Activated naive CD8-positive, alpha-beta T cell treated with anti-CD3 and anti-CD28 coated beads, Interleukin-2, amount 50 U/mL, for 16 hours (primary cell): ENCODE measurements around the gene PHLPP1.
"Not testable (repeated sequence)": the region's sequence is repeated elsewhere in the genome, so short reads cannot be mapped to it uniquely, and the experiment has no call there.

Experiments
- DNase-seq: peaks from one replicate; pipeline ENCODE4 v3.0.0-alpha.2; 2020; ENCODE audit warnings: low read depth, low spot score

PHLPP1 gene

DNA sequence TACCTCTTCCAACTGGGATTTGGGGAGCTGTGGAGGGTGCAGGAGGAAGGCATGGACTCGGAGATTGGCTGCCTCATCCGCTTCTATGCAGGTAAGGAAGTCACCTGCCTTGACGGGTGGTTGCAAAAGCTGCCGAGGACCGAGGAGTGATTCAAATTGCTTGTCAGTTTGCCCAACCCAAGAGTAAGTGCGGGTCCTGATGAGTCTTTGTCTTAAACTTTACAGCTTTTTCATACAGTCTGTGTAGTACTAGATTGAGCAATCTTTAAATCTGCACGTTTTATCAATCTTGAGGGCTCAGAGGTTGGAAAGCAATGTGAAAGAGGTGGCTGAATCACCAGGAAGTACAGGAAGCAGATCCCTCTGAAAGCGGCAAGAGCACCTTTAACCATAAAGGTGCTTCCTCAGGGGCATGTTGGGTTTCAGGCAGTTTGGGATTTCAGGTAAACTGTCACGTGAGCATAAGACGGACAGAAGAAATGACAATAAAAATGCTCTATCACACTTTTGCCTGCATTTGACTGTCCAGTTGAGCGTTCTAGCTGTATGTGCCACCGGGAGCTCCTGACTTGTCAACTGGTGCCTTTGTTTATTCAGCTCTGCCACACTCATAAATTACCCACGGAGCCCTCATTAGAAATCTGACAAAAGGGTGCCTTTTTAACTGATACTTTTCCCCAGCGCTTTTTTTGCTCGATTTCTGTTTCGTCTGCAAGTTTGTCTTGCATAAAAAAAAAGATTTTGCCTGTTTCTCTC is 2.0 kb downstream of the PHLPP1 start:
- DNase-seq, result no peak

DNA sequence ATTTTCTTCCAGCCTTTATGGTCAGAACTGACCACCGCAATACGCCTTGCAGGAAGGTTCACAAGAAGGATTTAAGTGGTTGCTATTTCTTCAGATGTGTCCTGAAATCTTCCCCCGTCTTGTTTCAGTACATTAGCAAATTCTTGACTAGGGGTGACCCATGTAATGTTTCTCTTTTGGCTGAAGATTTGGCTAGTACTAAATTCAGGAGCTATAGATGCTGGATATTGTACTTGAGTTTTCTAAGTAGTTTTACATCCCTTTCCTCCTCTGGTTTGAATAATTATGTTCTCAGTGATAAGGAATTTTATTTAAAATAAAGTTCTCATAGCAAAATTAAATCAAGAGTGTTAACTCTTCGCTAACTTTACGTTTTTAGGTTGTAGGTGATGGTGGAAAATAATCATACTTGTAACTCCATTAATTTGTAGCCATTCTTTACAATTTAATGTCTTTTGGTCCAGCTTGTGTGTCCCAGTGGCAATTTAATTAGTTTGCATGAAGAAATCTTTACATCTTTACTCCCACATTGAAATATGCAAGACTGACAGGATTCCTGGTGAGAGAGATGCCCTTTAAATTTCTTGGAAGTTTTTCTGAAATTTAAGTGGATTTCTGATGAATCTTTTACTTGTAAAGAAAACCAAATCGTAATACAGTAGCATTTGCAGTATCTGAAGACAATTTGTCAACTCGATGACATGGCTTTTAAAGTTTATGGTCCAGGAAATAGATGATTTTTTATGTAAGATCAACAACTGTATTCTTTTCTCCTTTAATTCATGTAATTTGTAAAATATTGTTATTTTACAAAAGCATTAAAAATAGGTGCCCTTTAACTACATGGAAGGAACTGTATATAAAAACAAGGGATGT is 2.8 kb downstream of the PHLPP1 start:
- DNase-seq, result no peak

DNA sequence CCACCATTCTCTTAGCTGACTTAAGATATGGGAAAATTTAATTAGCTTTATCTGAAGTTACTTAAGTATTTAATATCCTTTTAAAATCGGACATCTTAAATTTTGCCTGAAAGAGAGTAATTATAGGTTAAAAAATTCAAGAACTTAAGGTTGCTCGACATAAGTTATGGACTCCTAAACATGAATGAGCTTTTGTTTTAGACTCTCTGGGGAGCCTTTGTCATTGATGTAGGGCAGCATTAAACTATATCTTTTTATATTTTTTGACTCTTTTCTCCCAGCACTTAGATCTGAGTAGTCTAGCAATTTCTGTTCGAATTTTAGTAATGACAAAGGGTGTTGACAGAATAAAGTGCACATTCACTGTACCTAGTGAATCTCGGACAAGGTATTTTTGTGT is 4.7 kb downstream of the PHLPP1 start:
- no peak for DNase-seq

DNA sequence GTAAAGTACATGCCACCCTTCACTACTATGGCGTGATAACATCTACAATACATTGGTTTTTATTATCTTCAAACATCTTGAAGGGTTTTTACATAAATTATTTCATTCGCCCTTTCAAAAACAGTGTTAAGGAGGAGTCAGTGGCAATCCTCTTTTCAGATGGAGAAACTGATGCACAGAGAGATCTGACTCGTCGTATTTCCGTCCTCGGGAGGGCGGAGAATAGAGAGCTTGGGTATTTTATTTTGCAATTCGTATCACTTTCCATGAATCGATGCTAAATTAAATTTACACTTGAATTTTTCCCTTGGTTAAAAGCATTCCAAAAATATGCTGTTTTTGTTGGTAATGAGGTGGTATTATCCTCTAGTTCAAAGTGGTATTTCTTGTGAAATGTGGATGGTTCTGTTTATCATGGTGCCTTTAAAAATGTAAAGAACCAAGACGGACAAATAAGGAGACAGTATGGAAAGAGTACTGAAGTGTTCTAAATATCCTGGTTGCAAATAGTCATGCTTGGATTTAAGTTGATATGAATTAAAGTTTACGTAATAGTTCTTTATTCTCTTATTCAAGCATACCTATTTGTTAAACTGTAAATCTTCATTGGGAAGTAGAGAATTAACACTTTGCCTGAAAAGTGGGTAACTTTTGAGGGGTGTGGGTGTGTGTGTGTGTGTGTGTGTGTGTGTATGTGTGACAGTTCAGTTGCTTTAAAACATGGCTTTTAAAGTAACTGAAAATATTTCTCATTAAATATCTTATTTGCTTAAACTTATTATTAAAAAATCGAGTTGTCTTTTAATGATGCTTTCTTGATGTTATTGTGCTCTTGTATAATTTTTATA is 5.6 kb downstream of the PHLPP1 start:
- no peak for DNase-seq

DNA sequence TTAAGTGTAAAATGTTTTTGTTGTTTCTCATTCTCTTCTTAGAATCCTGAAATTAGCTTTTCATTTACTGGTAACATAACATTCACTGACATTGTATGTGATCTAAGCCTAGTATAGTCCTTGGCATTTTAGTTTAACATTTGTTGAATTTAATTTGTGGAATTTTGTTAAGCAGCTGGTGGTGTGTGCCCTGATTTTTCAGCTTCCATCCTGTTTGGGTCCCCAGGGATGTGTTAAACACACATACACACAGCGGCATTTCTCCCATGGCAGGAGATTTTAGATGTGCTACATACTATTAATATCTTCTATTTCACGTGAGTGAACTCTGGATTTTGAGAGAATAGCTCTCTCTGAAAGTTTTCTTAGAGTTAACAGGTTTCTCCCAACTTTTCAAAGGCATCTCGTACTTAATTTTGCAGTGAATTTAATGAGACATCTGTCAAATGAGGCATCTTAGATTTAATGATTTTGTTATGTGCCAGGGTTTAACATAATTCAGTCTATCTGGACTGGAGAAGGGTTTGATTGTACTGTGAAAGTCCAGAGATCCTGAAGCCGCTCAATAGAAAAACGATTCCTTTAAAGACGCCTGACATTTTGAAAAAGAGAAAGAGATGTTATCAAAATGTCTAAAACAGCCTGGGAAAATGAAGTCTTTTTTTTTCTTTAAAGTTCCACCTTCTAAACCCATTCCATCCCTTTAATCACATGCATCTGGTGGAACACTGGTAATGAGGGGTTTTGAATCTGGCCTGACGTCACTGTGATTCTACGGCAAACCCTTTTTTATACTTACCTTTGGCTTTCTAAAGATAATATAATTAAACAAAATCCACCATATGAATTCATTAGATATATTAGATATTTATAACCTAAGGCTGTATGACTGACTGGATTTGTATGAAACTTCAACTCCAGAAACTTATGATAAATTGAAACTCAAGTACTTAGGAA is 6.8 kb downstream of the PHLPP1 start:
- DNase-seq, result no peak

DNA sequence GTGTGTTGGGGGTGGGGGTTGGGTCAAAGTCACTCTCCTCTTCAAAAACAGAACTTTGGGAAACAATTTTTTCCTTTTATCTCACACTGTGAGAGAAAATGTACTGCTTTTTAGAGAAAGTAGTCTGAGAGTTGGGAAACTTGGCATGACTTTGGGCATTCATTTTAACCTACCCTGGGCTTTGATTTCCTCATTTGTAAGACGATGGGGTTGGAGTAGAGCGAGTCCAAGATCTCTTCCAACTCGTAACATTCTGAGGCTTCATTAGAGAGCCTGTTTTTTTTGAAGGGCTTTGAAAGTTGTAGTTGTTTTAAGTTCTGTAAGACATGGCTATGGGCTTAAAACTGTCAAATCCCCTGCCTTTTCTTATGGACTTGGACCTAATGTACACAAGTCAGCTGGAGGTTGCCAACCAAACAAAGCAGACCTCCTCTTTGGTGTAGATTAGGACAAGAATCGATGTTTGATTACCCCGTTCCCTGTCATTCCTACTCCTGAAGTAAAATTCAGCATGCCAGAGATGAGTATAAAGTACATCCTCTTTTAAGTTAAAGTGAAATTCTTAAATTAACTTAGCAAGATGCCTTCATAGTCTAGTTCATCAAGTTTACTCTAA is 8.4 kb downstream of the PHLPP1 start:
- DNase-seq, result no peak

DNA sequence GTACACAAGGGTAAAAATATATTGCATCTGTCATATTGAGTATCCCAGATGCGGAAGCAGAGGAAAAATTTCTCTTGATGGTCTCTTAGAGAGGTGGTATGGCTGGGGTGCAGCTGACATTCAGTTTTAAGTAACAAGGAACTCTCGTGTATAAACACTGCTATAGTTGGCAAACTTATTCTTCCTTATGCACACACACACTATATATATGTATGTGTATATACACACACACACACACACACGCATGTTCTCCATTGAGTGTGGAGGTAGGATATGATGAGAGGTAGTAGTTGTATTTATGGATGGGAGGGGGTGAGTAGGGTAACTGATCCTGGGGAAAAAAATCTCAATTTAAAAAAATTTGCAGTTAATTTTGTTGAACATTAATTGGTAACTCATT is 10.6 kb downstream of the PHLPP1 start:
- DNase-seq, result no peak

DNA sequence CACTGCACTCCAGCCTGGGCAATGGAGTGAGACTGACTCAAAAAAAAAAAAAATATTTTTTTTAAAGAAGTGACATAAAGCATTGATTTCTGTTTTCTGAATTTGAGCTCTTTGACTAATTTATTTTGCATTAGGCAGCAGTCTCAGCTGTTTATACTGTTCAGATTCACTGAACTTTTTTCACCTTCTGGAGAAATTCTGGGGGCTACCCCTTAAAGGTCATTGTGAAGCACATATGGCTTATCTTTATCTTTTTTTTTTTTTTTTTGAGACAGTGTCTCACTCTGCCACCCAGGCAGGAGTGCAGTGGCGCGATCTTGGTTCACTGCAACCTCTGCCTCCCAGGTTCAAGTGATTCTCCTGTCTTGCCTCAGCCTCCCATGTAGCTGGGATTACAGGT is 12.9 kb downstream of the PHLPP1 start:
- no peak for DNase-seq

DNA sequence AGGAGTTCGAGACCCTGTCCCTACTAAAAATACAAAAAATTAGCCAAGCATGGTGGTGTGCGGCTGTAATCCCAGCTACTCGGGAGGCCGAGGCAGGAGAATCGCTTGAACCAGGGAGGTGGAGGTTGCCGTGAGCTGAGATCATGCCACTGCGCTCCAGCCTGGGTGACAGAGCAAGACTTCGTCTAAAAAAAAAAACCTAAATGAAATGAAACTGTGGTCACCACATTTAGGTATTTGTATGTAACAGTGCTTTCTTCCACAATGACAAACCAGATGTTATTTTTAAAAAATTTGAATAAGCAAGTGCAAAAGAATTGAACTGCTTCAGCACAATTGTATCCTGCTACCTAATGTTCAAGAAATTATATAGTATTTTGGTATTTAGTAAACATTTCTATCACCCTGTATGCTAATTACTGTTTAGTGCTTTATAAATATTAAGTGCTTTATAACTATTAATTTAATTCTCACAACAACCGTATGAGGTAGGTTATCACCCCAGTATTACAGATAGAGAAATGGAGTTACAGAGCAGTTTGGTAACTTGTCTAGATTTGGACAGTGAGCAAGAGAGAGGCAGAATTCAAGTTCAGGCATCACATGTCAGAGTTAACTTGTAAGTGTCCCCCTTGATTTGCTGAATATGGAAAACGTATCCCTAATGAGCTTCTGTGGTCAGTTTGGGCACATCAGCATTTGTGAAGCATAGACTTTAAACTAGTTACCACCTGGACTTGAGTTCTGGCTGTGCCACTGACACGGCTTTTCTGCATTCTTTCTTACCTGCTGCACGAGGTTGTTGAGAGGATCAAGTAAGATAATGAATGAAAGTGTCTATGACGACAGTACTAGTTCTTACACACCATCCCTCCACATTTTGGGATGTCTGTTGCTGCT is 14.4 kb downstream of the PHLPP1 start:
- no peak for DNase-seq

DNA sequence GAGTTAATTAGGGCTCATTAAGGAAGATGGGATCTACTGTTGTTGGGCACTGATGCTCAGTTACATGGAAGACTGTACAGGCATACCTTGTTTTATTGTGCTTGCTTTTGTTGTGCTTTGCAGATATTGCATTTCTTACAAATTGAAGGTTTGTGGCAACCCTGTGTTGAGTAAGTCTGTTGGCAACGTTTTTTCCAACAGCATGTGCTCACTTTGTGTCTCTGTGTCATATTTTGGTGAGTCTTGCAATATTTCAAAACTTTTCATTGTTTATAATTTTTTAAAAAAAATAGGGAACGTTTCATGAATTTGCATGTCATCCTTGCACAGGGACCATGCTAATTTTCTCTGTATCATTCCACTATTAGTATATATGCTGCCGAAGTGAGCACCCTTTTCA is 15.6 kb downstream of the PHLPP1 start:
- no peak for DNase-seq

DNA sequence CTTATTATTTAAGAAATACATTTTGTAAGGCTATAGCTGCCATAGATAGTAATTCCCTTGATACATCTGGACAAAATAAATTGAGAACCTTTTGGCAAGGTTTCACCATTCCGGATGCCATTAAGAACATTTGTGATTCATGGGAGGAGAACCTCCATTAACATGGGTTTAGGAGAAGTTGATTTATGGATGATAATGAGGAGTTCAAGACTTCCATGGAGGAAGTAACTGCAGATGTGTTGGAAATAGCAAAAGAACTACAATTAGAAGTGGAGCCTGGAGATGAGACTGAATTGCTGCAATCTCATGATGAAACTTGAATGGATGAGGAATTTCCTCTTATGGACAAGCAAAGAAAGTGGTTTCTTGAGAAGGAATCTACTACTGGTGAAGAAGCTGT is 17.3 kb downstream of the PHLPP1 start:
- no peak for DNase-seq

DNA sequence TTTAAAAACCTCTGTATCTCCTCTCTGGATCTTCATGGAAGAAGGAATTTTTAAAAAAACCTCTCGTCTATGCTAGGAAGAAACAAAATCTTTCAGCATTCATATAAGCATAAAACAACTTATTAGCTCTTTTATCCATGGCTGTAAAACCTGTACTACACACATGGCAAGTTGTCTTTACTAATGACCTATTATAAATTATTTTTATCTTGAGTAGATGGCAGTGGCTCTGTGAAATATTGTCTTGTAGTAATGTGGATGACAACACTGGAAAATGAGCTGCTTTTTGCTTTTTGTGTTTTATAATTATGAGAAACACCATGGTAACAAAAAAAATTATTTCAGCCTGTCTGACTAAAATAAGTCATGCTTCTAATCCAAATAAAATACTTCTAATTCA is 18.9 kb downstream of the PHLPP1 start:
- no peak for DNase-seq

DNA sequence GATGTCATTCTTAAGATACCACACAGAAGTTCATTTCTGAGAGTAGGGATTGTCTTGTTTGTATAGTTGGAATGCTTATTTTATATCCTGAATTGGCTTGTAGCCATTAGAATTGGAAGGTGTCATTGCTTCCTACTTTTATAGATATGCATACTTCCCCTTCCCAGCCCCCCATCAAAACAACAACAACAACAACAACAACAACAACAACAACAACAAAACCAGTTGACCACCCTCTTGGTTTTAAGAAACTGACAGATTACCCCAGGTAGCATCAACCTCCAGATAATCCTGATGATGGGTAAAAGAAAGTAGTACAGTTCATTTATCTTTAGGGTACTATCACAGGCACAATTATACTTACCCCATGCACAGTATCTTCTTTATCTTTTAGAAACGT is 20.0 kb downstream of the PHLPP1 start:
- no peak for DNase-seq

DNA sequence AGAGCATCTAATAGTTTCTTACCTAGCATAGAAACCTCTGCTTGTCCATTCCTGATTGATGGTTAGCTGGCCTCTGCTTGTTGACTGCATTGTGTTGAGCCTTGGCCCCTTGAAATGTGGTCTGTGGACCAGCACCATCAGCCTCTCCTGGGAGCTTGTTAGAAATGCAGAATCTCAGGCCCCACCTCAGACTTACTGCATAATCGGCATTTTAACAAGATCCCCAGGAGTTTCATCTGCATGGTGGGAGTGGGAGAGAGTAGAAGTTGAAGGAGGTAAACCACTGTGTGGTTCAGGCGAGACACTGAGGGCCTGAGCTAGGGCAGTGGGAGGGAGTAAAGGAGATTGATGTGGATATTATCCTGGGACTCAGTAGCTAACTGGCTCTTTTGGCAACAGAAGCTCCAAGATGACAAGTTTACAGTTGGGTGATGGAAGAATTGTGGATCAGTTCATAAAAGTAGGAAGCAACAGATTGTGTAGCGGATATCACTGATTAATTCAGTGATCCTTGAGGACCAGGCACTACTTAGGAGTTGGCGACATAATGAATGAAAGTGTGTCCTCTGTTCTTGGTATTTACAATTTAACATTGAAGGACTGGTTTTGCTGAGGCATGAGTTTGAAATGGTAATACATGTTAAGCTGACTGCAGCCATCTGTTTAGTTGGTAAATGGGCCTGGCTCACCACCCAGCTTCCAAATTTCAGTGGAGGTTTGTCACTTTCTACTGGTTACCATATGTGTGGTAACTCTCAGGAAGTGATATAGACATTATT is 20.9 kb downstream of the PHLPP1 start:
- DNase-seq, result no peak

DNA sequence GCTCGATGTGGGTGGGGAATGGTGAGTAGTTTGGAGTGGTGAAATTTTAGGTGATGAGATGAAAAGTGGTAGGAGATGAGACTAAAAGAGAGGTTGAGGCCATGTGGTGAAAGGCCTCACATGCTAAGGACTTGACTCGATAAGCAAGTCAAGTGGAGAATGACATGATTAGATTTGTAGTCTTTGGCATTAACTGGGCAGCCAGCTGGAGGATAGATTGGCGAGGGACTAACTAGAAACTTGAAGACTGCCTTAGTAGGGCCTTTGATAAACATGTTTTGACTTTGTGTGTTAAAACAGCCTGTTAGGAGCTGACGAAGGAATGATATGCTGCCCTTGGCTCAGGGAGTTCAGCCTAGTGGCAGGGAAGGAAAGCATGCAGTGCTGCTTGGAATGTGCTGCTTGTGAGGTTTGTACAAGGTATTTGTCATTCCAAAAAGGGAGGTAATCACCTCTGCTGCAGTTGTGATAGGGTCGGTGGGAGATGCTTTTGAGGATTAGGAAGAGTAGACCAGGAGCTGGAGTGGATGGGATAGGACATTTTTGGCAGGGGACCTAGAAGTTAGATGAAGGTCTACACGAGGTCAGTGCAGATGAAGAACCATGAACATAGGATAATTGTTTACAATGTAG is 22.0 kb downstream of the PHLPP1 start:
- DNase-seq, result no peak

DNA sequence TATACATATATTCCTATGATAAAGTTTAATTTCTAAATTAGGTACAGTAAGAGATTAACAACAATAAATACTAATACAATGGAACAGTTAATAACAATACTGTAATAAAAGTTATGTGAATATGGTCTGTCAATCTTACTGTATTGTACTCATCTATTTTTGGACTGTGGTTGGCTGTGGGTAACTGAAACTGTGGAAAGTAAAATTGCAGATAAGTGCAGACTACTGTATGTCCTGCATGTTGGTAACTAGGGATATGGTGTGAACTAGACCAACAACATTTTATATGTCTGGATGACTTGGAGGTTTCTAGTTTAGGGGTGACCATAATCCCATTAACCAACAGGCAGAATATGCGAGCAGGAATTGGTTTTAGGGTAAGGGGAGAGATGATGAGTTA is 23.3 kb downstream of the PHLPP1 start:
- DNase-seq, result no peak

DNA sequence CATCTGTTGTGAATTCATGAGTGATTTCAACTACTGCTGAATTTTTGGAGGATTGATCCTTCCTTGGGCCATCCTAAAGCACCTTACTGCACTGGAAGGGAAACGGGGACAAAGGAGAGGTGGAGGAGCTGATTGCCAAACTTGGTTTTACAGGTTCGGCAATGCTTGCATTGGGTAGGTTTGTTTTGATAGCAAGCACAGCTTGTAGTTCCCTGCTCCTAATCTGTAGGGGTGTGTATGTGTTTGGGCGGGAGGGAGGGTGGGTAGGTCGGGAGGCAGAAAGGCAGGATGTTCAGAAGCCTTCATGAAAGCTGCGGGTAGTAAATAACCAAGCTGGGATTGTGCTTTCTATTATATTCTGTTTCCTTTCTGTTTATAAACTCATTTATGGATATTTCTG is 24.6 kb downstream of the PHLPP1 start:
- DNase-seq, result no peak

DNA sequence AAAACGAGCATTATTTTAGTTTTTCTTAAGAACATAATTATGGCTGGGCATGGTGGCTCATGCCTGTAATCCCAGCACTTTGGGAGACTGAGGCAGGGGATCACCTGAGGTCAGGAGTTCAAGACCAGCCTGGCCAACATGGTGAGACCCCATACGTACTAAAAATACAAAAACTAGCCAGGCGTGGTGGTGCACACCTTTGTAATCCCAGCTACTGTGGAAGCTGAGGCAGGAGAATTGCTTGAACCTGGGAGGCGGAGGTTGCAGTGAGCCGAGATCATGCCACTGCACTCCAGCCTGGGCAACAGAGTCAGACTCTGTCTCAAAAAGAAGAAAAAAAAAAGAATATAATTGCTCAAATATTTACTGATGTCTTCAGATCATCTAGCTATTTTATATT is 25.3 kb downstream of the PHLPP1 start:
- DNase-seq, result not testable (repeated sequence)
